GM19455 (cell line): Measurements from ENCODE around the gene DHRS2.

Source experiments
- ATAC-seq: cut with Tn5 transposase; IDR thresholded peaks from one replicate; pipeline ENCODE4 v1.9.1; 2021; ENCODE audit not compliant: unreplicated experiment

The DHRS2 gene

DNA sequence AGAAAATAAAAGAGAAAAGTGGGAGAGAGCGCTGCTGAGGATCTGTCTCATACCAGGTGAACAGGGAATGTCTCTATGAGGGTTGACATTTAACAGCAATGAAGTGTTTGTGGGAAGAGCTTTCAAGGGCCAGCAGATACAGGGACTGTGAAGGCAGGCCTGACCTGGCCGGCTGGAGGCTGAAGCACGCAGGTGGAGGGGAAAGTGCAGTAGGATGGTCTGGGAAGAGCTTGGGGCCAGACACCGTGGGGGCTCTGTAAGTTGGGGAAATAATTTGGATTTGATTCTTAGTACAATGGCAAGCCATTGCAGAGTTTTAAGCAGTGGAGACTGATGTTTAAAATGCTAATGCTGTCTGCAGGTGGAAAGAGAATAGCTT is 23.8 kb upstream of the DHRS2 start:
- ATAC-seq, result no peak

- no peak for ATAC-seq
Measured at GRCh38 chr14:23612802-23613201, 23.4 kb upstream of the DHRS2 start.

DNA sequence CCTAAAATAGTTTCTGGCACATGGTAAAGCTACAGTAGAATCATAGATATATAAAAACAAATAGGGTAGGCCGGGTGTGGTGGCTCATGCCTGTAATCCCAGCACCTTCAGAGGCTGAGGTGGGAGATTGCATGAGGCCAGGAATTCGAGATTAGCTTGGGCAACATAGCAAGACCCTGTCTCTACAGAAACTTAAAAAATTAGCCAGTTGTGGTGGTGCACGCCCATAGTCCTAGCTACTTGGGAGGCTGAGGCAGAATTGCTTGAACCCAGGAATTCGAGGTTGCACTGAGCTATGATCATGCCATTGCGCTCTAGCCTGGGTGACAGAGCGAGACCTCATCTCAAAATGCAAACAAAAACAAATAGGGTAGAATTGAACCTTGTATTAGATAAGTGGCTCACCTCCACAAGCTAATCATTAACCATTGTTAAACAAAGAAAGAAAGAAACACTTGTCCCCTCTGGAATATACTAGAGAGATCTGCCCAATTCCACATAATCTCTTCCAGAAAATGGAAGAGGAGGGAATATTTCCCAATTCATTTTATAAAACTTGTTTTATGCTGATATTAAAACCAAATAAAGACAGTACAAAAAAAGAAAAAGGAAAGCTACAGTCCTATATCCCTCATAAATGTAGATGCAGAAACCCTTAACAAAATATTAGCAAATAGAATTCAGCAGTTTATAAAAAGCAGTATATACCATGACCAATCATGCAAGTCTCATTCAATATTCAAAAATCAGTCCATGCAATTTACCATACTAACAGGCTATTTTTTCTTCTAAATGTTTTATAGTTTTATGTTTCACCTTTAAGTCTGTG is 22.7 kb upstream of the DHRS2 start:
- no peak for ATAC-seq

- no peak for ATAC-seq
Measured at GRCh38 chr14:23614395-23614828, 21.8 kb upstream of the DHRS2 start.

GRCh38 chr14:23615856-23616255 is 20.3 kb upstream of the DHRS2 start:
- ATAC-seq, result no peak

DNA sequence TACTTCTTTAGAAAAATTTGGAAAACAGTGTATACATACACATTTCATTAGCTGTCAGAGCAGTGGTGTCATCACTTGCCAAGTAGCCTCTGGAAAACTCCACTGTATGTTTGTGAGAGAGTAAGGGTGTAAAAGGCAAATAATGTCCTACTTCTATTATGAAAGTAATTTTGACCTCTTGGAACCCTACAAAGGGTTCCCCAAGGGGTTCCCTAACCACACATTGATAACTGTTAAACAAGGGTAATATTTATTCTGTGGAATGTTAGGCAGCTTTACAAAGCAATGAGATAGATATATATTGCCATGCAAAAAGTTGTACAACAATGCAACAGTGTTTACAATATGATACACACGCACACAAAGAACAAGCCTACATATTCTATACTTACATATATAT is 18.6 kb upstream of the DHRS2 start:
- no peak for ATAC-seq

DNA sequence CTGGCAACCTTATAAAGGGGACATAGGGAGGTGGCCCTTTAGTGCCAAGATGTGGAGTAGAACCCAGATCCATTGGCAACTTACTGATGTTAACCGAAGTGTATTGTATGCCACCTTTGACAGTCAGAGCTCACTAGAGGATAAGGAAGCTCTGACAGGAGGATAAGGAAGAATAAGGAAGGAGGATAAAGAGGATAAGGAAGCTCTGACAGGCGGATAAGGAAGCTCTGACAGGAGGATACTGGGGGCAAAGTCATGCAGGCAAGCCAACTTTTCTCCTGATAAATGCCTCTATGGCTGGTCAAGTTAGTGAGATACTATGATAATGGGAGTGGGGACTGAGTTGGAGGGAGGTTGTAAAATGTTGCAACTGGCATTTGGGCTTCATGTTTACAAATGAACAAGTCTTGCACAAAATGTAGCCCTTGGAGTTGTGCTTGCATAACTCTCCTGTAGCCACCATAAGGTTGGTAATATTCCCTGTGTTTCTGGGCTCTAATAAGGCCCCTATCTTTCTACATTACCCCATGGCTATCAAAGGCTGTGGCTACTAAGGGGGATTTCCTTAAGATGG is 17.7 kb upstream of the DHRS2 start:
- no peak for ATAC-seq

DNA sequence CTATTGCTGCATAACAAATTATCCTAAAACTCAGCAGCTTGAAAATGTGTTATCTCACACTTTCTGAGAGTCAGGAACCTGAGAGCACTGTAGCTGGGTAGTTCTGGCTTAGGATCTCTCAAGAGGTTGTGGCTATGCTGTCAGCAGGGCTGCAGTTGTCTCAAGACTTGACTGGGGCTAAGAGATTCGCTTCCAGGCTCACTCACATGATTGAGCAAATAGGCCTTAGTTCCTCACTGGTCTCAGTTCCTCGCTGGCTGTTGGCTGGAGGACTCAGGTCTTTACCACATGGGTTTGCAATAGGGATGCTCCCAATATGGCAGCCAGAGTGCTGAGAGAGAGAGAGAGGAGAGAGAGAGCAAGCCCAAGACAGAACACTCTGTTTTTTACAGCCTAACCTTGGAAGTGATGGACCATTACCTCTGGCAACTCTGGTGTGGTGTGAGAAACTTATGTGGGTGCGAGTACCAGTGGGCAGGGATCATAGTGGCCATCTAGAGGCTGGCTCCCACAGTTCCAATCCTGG is 15.9 kb upstream of the DHRS2 start:
- no peak for ATAC-seq

GRCh38 chr14:23621204-23621931 is 14.8 kb upstream of the DHRS2 start:
- ATAC-seq, result no peak

GRCh38 chr14:23621932-23622730 is 14.0 kb upstream of the DHRS2 start:
- ATAC-seq, result no peak

DNA sequence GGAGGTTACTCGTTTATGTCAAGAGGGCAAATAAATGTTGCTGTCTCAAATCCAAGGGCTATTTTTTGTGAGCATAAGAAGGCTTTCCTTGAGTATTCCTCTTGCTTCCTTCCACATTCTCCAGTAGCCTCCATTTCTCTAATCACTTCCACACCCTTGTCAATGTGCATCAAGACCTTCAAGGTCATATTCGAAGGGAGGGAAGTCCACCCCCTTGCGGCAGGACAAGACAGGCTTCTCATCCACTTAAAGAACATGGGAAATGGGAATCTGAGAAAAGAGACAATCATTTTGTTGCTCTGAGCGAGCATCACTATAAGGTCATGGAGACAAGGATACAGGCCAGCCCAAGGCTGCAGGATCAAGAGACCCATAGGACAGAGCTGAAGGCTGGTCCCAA is 13.2 kb upstream of the DHRS2 start:
- ATAC-seq, result no peak

GRCh38 chr14:23623962-23624361 is 12.2 kb upstream of the DHRS2 start:
- ATAC-seq, result no peak

GRCh38 chr14:23624830-23625404 is 11.2 kb upstream of the DHRS2 start:
- ATAC-seq, result no peak

GRCh38 chr14:23626946-23627345 is 9.2 kb upstream of the DHRS2 start:
- ATAC-seq, result no peak

DNA sequence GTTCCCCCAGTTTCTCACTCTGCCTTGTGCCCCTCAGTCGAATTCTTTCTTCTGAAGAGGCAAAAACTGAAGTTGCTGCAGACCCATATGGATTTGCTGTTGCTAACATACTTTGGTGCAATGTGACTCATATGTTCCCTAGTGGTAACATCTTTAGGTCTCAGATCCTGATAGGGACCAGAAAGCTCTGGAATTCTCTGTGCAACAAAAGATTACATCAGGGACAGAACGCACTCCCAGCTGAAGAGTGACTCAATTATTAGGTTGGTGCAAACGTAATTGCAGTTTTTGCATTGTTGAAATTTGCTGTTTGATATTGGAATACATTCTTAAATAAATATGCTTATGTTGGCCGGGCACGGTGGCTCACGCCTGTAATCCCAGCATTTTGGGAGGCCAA is 8.2 kb upstream of the DHRS2 start:
- no peak for ATAC-seq

- no peak for ATAC-seq
Measured at GRCh38 chr14:23629204-23629603, 7.0 kb upstream of the DHRS2 start.

GRCh38 chr14:23629832-23630396 is 6.2 kb upstream of the DHRS2 start:
- no peak for ATAC-seq

DNA sequence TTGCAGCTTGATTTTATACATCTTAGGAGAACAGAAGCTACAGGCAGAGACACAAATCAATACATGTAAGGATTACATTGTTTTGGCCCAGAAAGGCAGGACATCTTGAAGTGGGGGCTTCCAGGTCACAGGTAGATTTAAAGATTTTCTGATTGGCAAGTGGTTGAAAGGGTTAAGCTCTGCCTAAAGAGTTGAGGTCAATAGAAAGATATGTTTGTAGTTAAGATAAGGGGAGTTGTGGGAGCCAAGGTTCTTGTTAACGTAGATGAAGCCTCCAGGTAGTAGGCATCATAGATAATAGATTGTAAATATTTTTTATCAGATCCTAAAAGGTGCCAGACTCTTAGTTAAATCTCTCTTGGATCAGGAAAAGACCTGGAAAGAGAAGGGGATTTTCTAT is 5.5 kb upstream of the DHRS2 start:
- no peak for ATAC-seq

- no peak for ATAC-seq
Measured at GRCh38 chr14:23631234-23631633, 4.9 kb upstream of the DHRS2 start.

DNA sequence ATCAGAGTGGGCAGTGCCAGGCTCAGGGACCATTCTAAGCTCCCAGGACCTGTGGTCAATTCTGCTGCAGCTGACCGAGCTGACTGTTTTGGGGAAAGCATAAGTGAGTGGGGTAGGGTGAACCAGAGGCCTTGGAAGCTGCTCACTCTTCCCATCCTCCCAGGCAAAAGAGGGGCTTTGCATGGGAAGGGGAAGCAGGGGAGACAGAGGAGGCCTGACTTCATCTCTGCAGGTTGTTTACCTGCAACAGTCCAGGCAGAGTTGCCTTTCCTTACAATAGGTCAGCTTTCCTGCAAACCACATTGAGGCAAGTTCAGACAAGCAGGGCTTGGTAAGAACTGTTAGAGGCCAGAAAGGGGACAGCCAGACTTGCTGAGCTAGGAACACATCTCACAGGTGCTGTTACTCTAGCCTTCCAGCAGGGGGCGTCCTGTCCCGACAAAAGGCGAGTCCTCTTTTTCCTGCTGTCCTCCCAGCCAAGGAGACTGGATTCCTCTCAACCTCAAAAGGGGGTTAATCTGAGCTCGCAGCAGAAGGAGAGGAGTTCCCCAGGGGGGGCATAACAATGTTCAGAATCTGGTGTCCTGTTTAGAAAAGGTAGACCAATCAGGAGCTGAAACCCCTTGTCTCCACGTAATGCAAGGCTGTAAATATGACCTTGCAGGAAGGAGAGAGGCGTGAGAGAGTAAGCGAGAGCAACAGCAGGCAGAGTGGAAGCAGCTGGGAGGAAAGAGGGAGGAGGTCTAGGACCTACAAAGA is 4.3 kb upstream of the DHRS2 start:
- peak; percentile 60 for ATAC-seq
